GM18511 (cell line): Measurements from ENCODE around the gene ZBED4.

ENCODE experiments used
- ATAC-seq: cut with Tn5 transposase; IDR thresholded peaks from one replicate; pipeline ENCODE4 v1.9.1; 2021; ENCODE audit warnings: mild to moderate bottlenecking, moderate library complexity; ENCODE audit not compliant: unreplicated experiment

Gene ZBED4

DNA sequence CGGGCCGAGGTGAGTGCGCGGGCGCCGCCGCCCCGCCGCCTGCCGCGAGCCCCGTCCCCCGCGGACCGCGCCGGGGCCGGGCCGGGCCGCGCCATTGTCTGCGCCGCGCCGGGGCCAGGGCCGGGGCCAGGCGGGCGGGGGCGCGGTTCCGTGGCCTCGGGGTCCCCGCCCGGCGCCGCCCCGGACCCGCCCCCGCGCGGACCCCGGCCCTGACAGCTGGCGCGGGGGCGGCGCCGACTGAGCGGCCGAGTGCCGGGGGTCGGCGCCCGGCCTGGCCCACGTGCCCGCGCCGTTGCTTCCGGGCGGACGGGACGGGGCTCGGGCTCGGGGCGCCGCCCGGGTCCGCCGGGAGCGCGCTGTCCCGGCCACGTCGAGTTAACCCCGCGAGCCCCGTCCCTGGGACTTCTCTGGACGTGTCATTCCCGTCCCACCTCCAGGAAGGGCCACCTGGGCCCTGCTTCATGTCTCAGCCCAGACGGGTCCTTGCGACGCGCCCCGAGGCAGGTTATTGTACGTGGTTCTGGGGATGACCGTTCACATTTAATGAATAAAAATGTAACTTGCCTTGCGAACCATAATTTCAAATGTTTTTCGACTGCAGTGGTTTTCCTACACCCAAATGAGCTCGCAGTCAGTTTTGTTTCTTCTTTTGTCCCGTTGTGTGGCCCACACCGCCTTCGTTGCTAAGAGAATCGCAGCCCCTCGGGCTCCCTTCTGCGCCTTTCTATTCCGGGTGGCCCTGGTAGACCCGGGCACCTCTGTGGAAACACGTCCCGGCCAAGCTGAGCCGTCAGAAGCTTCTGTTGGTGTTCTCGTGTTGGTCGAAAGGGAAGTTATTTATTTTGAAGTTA is 562 bp downstream of the ZBED4 start:
- ATAC-seq = peak; percentile 22

DNA sequence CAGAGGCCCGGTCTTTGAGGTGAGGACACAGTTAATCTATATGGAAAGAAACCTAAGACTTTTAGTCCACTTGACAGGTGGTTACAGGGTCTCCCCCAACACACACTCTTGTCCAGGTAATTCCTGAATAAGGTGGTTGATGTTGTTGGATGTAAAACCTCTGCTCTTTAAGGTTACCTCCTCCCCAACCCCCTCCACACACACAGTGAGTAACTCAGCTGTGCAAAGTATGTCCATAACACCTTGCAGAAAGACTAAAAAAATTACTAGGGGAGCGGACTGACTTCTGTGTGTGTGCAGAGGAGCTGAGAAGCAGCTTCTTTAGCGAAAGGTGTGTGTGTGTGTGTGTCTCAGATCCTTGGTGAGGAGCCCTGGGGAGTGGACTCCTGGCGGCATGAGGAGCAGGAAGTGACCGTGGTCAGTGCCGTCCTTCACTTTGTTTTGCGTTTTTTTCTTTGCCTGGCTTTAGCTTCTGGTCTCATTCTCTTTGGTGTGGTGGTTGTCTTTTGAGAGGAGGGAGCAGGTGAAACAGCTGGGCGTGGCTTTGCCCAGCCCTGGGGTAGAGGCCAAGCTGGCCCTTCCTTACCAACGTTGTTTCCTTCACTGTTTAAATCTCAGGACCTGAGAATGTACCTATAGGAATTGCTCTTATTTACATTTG is 1.7 kb downstream of the ZBED4 start:
- no peak for ATAC-seq

DNA sequence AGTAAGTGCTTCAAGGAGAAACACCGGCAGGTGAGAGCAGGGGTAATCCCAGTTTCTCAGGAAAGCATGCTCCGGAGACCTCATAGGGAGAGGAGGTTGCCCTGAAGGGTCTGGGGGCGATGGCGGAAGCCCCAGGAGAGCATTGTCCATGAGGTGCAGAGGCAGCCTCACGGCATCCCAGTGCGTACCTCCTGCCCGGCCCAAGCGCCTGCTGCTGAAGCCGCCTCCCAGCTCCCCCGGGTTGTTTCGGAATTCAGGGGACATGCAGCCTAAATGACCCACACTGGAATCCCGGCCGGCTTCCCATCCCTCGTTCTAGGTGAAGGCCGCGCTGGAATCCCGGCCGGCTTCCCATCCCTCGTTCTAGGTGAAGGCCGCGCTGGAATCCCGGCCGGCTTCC is 2.7 kb downstream of the ZBED4 start:
- no peak for ATAC-seq

DNA sequence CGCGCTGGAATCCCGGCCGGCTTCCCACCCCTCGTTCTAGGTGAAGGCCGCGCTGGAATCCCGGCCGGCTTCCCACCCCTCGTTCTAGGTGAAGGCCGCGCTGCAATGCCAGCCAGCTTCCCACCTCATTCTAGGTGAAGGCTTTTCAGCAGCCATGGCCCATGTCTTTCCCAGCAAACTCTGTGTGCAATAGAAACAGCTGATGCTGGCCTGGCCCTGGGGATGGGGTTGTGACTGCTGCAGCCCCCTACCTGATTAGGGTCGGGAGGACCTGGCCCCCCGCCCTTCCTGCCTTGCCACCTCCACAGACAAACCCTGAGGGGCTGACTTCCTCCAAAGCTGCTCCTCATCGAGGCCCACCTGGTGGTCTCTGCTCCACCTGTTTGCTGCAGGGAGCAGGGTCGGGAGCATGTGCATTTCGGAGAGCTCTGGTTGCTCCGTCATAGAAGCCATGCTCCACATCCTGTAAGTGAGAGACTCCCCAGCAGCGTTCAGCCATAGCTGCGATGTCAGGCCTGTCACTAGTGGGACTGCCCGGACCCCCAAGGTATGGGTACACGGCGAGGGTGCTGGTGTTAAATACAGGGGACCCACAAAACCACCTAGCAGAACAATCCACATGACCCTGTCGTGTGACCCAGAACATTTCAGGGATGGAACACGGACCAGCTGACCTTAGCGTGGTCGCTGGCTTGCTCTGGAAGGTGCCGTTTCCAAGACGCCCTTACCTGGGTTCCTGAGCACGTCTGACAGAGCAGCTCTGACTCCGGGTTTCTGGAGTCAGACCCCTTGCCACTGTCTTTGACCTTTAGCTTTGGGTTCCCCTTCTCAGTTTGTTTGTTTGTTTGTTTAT is 3.3 kb downstream of the ZBED4 start:
- no peak for ATAC-seq

DNA sequence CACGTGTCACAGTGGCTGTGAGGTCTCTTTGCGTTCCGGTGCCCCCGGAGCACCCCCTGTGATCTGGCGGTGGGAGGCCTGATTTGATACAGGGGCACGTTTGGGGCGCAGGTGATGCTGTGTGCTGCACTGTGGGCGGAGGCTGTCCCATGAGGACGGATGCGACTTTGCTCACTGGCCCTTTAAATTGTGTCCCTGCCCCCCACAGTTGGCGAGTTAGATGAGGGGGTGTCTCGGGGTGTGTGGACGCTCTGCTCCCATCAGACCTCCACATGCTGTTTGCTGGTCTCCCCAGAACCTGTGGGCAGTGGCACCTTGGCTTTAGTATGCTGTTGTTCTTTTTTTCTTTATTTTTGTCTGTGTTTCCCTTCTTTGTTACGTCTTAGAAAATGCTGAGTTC is 5.2 kb downstream of the ZBED4 start:
- no peak for ATAC-seq

DNA sequence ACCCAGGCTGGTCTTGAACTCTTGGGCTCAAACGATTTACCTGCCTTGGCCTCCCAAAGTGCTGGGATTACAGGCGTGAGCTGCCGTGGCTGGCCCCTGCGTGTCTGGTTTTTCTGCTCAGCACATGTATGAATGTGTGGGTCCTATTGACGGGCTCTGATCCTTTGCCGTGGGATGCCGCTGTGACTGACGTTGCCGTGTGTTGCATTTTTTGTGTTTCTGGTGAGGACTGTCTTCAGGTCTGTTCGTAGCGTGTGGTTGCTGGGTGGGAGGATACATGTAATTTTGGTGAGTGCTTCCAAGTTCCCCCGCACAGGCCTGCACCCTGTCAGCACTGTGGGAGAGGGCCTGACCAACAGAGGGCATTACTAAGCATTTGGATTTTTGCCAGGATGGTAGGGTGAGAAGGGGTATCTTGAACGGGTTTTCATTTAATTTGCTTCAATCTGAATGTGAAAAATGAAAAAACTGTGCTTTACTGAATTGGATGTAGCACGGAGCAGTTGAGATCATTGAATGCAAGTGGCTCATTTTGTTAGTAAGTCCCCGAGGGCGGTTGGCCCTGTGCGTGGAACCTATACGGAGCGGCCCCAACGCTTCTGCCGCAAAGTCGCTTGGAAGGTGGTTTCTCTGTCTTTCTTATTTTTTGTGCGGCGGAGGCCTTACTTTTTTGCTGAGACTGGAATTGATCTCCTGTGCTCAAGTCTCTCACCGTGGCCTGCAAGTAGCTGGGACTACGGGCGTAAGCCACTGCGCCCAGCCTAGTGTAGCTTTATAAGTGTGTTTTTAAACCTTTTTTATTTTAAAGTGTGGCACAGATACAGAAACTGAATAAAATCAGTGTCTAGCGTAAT is 8.2 kb downstream of the ZBED4 start:
- no peak for ATAC-seq

DNA sequence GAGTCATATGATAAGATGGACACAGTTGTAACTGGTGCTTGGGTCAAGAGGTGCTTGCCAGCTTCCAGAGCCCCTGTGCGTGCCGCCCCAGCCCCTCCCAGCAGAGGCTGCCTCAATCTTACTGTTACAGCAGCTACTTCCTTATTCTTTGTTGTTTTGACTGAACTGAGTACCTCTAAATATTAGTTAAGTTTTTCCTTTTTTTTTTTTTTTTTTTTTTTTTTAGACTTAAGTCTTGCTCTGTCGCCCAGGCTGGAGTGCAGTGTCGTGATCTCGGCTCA is 8.8 kb downstream of the ZBED4 start:
- ATAC-seq = no peak

DNA sequence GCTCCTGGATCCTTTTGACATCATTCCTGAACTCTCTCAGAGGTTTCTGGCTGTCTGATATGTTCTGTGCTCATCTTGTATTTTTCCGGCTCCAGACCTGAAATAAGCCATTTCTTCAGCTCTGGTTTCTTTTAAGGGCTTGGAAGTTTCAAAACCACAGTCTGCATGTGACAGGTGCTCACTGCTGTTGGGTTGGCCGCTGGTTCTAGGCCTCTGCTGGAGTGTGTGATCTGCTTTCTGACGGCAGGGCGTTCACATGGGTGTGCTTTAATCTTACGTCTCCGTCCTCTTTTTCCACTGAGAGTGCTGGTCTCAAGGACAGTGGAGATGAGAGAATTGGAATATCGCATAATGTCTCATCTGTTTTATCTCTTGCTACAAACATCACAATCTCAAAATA is 10.3 kb downstream of the ZBED4 start:
- no peak for ATAC-seq

DNA sequence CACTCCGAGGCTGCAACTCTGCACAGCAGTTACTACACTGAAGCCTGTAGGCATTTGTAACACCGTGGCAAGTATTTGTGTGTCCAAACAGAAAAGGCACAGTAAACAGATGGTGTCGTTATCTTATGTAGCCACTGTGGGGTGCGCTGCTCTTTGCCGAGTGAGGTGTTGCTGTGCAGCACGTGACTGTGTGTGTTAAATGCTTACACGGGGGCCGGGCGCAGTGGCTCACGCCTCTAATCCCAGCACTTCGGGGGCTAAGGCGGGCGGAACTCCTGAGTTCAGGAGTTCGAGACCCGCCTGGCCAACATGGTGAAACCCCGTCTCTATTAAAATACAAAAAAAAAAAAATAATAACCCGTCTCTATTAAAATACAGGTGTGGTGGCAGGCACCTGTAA is 11.5 kb downstream of the ZBED4 start:
- ATAC-seq = no peak

DNA sequence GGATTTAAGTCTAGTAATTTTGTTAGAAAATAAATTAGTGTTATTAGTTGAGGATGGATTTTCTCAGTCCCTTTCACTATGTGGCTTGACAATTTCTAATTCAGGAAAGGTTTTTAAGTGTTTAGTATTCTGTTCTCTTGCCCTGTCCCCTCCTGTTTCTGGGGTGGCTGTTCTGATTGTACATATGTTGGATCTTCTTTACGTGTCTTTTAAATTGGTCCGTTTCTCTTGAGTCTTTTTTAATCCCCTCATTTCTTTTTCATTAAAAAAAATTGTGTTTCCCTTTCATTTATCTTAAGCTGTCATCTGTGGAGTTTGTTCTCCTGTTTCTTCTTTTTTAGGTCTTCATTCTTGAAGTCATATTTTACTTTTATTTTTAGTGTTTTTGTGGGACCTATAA is 12.5 kb downstream of the ZBED4 start:
- ATAC-seq = no peak

DNA sequence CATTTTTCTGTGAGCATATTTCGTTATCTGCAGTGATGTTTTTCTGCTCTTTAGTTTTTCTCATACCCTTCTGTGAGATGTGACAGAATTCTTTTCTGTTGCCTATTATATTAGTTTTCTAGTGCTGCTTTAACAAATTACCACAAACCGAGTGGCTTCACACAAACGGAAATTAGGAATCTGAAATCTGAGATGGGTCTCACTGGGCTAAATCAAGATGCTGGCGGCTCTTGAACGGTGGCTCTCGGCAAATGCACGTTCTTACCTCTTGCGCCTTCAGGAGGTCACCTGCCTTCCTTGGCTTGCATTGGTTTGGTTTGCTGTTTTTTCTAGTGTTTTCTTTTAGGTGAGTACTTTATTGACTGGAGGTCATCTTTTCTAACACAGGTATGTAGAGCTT is 13.0 kb downstream of the ZBED4 start:
- ATAC-seq = no peak

DNA sequence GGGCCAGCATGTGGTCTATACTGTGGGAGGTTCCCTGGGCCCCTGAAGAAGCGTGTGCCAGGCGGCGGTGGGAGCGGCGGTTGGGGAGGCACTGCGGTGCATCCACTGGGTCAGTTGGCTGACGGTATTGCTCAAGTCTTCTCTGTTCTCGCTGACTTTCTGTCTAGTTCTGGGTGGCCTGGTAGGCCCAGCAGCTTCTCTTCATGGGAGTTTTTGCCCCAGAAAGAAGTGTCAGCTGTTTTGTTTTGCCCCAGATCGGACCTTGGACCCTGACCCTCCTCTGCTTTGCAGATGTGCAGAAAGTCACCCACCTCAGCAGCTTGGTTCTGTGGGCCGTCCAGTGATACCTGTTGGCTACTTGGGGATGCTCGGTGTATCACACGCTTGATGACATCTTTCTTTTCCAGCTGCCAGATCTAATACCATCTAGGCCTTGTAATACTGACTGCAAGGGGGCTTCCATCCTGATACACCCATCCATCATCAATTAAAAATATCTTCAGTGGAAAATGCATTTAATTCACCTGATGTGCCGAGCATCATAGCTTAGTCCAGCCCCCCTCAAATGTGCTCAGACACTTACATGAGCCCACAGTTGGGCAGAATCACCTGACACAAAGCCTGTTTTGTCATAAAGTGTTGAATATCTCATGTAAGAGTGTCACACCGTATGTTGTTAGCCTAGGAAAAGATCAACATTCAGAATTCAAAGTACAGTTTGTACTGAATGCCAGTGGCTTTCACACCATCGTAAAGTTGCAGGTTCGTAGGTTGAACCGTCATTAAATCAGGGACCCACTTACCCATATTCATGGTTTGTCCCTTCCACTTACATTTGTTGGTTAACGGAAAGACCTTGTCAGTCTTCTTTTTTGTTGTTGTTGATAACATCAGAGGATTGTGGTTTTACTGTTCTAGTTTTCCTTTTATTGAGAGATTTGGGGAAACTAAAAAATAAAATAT is 13.9 kb downstream of the ZBED4 start:
- no peak for ATAC-seq

DNA sequence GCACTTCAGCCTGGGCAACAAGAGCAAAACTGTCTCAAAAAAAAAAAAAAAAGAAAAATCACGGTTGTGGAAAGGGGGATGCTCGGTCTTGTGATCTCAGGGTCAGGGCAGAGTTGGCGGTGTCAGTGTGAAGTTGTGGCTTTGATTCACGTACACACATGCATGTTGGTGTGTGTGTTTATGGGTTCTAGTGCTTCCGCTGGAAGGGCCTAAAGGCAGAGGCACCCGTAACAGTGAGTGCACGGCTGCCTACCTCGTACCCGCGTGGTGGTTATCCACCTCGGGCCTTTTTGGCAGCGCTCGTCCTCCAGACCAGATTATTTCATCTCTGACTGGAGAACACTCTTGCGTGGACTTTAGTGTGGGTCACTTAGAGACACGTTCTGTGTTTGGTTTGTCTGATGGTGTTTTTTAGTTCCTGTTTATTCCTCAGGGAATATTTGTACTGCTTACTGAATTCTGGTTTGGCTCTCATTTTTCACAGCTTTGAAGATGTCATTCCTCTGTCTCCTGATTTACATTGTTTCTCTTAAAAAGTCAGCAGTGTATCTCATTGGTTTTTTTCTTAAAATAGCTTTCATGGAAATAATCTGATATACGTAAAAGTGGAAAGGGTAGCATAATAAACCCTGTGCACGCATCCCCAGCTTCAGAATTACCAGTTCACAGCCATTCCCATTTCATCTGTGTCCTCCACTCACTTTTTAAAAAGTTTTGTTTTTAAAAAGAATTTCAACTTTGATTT is 15.6 kb downstream of the ZBED4 start:
- ATAC-seq = no peak

DNA sequence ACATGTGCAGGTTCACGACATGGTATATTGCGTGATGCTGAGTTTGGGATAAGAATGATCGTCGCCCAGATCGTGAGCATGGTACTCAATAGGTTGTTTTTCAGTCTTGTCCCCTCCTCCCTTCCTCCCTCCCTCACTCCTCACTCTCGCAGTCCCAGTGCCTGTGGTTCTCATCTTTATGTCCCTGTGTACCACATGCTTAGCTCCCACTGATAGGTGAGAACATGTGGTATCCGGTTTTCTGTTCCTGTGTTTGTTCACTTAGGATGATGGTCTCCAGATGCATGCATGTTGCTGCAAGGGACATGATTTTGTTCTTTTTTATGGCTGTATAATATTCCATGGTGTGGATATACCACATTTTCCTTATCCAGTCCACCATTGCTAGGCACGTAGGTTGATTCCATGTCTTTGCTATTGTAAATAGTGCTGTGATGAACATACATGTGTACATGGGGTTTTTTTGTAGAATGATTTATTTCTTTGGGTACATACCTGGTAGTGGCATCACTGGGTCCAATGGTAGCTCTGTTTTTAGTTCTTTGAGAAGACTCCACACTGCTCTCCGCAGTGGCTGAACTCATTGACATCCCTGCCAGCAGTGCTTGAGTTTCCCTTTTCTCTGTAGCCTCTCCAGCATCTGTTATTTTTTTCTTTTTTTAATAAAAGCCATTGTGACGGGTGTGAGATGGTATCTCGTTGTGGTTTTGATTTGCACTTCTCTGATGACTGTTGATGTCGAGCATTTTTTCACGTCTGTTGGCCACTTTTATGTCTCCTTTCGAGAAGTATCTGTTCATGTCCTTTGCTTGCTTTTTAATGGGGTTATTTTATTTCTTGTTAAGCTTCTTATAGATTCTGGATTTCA is 16.4 kb downstream of the ZBED4 start:
- no peak for ATAC-seq

DNA sequence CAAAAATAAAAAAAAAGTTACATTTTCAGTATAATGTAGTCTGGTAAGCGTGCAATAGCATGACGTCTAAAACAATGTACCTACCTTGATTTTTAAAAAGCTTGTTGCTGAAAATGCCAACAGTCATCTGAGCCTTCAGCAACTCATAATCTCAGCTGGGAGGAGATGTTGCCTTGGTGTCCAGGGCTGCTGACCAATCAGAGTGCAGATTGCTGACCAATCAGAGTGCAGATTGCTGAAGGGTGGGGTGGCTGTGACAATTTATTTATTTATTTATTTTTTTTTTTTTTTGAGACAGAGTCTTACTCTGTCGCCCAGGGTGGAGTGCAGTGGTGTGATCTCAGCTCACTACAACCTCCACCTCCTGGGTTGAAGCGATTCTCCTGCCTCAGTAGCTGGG is 17.8 kb downstream of the ZBED4 start:
- no peak for ATAC-seq

DNA sequence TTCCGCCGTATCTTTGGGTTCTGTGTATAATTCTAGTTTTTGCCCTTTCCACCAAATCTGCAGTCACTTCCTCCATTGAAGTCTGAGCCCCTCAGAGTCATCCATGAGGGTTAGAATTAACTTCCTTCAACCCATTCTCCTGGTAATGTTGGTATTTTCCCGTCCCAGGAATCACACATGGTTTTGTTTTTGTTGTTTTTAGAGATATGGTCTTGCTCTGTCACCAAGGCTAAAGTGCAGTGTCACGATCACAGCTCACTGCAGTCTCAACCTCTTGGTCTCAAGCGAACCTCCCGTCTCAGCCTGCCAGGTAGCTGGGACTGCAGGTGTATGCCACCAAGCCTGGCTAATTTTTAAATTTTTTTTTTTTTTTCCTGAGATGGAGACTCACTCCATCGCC is 18.7 kb downstream of the ZBED4 start:
- ATAC-seq = no peak

DNA sequence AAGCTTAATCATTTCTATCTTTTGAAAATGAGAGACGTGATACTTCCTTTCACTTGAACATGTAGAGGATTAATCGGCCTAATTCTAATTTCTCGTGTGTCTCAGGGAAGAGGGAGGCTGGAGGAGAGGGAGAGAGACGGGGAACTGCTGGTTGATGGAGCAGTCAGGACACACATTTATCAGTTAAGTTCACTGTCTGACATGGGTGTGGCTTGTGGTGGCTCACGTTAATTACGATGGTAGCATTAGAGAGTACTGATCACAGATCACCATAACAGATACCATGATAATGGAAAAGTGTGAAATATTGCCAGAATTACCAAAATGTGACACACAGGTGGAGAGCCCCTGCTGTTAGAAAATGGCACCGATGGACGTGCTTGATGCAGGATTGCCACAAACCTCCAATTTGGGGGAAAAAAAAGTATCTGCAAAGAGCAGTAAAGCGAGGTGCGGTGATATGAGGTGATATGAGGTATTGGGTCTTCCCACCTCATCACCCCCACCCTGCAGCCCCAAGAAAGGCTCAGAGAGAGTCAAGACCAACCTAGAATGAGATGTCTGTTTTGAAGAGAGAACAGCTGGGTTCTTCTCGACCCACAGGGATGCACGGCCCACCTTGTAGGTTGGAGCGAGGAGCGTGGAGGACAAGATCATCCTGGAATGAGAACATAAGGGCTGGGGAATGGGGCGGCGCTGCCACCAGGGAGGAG is 19.7 kb downstream of the ZBED4 start:
- ATAC-seq = no peak

DNA sequence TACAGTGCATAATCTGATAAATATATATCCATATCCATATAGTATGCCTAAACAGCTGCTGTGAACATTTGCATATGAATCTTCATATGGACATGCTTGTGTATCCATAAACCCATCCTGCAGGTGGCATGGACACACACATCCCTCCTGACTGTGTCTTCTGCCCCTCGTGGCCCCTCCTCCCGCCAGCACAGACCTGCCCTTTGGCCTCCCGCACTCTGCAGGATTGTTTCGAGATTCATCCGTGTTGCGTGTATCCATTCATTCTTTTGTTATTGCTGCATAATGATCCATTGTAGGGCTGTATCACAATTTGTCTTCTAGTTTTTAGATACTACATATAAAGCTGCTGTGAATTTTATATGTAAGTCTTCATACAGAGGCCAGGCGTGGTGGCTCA is 24.0 kb downstream of the ZBED4 start:
- ATAC-seq = no peak
